ENCODE measurements around the gene LRRC61. TPM values are rescaled to one million over a fixed set of nuclear protein-coding genes. Genes with fewer than 3 reads are reported as not detected.
A peak's percentile ranks its signal among the peaks of the same experiment; 100 is the strongest.

LRRC61 gene
- total RNA-seq, 4 donors from 2014 or later = 9.9 to 46.1 (median 37.9) TPM

DNA sequence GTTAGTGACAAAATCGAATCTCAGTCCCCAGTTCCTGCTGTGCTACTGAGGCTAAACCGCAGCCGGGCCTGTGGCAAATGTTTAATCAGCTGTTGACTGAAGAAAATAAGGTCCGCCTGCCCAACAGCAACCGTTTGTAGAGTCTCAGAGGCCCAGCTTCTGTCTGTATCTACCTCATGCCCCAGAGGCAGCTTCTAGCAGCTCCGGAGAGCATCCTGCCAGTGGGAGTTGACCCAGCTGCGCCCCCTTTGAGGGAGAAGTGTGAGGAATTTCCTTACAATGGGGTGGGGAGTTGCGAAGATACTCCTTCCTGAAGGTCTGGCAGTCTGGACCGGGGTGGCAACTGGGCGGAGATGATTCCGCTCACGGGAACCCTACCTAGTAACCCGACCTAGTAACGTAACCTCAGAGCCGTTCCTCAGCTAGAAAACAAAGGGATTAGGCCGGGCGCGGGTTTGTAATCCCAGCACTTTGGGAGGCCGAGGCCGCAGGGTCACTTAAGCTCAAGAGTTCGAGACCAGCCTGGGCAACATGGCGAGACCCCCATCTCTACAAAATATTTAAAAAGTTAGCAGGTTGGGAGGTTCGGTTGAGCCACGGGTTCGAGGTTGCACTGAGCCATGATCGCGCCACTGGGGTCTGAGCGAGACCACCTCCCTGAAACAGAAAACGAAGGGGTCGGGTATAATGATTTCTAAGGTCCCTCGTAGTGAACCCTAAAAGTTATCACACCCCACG is 55.1 kb downstream of the LRRC61 start:
- Histone ChIP-seq H3K27me3 (no peaks in the 10 kb centered on the region), H3K36me3 (peaks cover 0 to 5% of the 10 kb centered on the region in 2 donors), H3K4me3 (replicated peaks in 1 of 3) (peak overlapping the region; percentile 72 to 80 (median 79)), H3K9me3 (no peaks in the 10 kb centered on the region), H3K27ac (peak overlapping the region; percentile 76 to 78 (median 77)), H3K4me1 (peaks cover 5 to 22% of the 10 kb centered on the region in 2 donors)
- no peak for TF ChIP-seq POLR2A (IDR thresholded peaks at IDR 0.05)
- TF ChIP-seq, protein P1, sequence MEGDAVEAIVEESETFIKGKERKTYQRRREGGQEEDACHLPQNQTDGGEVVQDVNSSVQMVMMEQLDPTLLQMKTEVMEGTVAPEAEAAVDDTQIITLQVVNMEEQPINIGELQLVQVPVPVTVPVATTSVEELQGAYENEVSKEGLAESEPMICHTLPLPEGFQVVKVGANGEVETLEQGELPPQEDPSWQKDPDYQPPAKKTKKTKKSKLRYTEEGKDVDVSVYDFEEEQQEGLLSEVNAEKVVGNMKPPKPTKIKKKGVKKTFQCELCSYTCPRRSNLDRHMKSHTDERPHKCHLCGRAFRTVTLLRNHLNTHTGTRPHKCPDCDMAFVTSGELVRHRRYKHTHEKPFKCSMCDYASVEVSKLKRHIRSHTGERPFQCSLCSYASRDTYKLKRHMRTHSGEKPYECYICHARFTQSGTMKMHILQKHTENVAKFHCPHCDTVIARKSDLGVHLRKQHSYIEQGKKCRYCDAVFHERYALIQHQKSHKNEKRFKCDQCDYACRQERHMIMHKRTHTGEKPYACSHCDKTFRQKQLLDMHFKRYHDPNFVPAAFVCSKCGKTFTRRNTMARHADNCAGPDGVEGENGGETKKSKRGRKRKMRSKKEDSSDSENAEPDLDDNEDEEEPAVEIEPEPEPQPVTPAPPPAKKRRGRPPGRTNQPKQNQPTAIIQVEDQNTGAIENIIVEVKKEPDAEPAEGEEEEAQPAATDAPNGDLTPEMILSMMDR (IDR thresholded peaks at IDR 0.05) = no peak
- WGBS, 2 donors = 15 to 19% methylated on average over 31 to 32 of the region's 32 CpGs
- DNase-seq = peak; percentile 28 to 37
- intact Hi-C loops (cut with DNase I) = no loop called here

DNA sequence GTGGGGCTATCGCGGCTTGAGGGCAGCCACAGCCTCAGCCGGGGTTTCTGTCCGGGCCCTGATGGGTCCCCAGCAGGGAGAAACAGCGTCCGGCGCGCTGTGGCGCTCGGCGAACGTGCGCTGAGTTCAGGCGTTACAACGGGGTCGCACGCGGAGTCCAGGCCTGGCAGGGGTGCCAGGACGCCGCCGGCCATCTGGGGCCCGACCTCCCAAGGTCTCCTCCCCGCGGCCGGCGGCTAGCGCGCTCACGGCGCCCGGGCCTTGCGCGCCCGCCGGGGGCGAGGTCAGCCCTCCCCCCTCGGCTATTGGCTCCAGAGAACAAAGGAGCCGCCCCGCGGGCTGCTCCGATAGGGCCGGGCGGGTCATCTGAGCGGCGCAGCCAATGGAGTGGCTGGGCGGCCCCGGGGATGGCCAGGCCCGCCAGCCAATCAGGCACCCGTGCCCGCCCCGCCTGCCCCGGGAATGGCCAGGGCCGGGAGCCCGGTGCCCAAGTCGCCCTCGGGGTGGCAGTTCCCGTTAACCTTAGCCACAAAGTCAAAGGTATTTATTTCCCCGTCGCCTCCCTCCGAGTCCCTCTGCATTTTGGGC is 55.8 kb downstream of the LRRC61 start, which contains the start of gene ZNF775:
TSS of gene ZNF775 (plus strand) at position 478 of the 588 bp plus-strand sequence. CDS start 9,141 bp downstream, outside the sequence.
- H3K4me3 ChIP-seq (replicated peaks in 1 of 3) = peak within 1 kb of the TSS; percentile 79 to 97 (median 80)
- H3K27ac ChIP-seq = peak within 1 kb of the TSS; percentile 77 to 85 (median 78)
- peak; percentile 97 to 98 for DNase-seq
- H3K27me3 ChIP-seq = no peaks in the 10 kb centered on the region
- intact Hi-C loops (cut with DNase I) = no loop called here
- 0% methylated on average over 4 of the region's 60 CpGs for WGBS, 2 donors
- peaks cover 0 to 15% of the 10 kb centered on the region in 2 donors for H3K4me1 ChIP-seq
- TF ChIP-seq POLR2A (IDR thresholded peaks at IDR 0.05) = peak in 1 of 2 donors; percentile 87
- TF ChIP-seq, protein P1 (IDR thresholded peaks at IDR 0.05) = no peak
- H3K9me3 ChIP-seq = no peaks in the 10 kb centered on the region
- H3K36me3 ChIP-seq = peaks cover 0 to 5% of the 10 kb centered on the region in 2 donors

DNA sequence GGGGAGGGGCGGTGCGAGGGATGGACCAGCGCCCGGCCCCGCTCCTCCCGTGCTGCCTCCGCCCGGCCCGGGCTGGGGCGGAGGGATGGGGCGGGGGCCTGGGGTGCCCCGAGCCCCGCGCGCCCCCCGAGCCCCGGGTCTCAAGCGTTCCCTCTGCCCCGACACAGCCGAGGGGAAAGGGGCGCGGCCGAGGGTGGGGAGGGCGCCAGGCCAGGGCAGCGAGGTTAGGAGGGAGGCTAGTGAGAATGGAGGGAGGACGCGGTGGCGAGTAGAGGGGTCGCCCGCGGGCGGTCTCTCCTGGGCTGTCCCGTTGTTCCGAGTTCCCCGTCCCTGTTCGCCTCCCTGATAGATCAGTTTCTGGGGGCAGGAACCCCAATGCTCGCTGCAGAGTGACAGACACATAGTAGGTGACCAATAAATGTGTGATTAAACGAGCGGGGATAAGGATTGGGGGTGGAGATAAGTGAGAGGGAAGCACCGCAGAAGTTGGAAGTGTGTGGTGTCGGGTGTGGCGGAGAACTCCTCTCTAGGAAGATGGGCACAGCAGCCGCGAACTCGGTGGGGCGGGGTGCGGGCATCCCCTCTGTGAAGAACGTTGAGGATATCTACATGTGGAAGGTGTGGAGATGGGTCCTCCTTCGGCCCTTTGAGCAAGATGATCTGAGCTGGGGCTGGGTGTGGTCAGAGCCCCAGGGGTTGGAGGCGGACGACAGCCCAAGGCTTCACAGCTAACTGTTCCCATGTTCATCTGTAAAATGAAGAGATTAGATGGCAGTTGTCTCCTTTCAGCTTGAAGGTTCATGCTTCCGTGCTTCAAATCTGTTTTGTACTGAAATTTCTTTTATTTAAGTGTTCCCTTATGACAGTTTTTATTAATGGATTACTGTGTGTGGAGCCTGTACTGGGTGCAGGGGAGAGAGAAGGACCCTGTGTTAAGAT is 56.6 kb downstream of the LRRC61 start:
- 3 to 5% methylated on average over 27 to 33 of the region's 52 CpGs for WGBS, 2 donors
- intact Hi-C loops (cut with DNase I) = no loop called here
- Histone ChIP-seq H3K27me3 (no peaks in the 10 kb centered on the region), H3K27ac (peak overlapping the region; percentile 53 to 85 (median 77)), H3K9me3 (no peaks in the 10 kb centered on the region), H3K4me3 (replicated peaks in 1 of 3) (peak overlapping the region; percentile 75 to 97 (median 80)), H3K36me3 (no peaks in the 10 kb centered on the region), H3K4me1 (peaks cover 0 to 14% of the 10 kb centered on the region in 2 donors)
- no peak for TF ChIP-seq POLR2A (IDR thresholded peaks at IDR 0.05)
- TF ChIP-seq, protein P1 (IDR thresholded peaks at IDR 0.05) = no peak
- peak in 1 of 2 donors; percentile 13 for DNase-seq

DNA sequence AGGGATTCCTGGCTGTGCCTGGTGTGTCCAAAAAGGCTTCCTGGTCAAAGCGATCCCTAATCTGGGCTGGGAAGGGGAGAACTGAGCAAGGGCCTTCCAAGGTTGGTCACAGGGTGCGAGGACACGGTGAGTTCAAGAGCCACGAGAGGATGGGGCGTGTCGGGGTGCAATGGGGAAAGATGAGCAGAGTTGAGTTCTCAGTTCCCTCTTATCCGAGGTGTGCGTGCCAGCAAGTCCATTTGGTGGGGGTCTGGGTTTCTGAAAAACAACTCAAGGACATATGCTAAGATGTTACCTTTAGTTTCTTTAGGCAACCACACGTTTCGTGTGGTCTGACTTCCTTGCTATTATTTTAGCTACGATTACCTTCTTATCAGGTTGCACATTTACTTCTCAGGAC is 57.3 kb downstream of the LRRC61 start:
- H3K4me3 ChIP-seq (replicated peaks in 1 of 3) = no peak overlapping the region
- TF ChIP-seq, protein P1 (IDR thresholded peaks at IDR 0.05) = no peak
- no peak for TF ChIP-seq POLR2A (IDR thresholded peaks at IDR 0.05)
- WGBS, 2 donors = 81 to 86% methylated on average over 11 of the region's 11 CpGs
- H3K27me3 ChIP-seq = no peaks in the 10 kb centered on the region
- peaks cover 0 to 14% of the 10 kb centered on the region in 2 donors for H3K4me1 ChIP-seq
- H3K9me3 ChIP-seq = no peaks in the 10 kb centered on the region
- H3K36me3 ChIP-seq = no peaks in the 10 kb centered on the region
- no peak overlapping the region for H3K27ac ChIP-seq
- intact Hi-C loops (cut with DNase I) = no loop called here
- DNase-seq = no peak

Measured in thyroid gland (tissue), 4 donors.